22Rv1 (cell line): ENCODE data around the gene HID1.
A peak's percentile ranks its signal among the peaks of the same experiment; 100 is the strongest.

ENCODE experiments used
- H3K27ac ChIP-seq: fragments of 450-650 bp; 2 replicates; pipeline ENCODE4 v1.5.1; 2017
- ZFX ChIP-seq: fragments of 450-650 bp; IDR thresholded peaks from 2 replicates; pipeline ENCODE4 v1.6.1; 2017; ENCODE audit warnings: antibody characterized with exemption, borderline replicate concordance
- TF ChIP-seq, protein P1 (sequence below): fragments of 450-650 bp; IDR thresholded peaks from 2 replicates; pipeline ENCODE4 v1.5.1; 2017; ENCODE audit warnings: mild to moderate bottlenecking

HID1 gene

GRCh38 chr17:74923538-74924249 is 48.9 kb downstream of the HID1 start:
- TF ChIP-seq, protein P1, sequence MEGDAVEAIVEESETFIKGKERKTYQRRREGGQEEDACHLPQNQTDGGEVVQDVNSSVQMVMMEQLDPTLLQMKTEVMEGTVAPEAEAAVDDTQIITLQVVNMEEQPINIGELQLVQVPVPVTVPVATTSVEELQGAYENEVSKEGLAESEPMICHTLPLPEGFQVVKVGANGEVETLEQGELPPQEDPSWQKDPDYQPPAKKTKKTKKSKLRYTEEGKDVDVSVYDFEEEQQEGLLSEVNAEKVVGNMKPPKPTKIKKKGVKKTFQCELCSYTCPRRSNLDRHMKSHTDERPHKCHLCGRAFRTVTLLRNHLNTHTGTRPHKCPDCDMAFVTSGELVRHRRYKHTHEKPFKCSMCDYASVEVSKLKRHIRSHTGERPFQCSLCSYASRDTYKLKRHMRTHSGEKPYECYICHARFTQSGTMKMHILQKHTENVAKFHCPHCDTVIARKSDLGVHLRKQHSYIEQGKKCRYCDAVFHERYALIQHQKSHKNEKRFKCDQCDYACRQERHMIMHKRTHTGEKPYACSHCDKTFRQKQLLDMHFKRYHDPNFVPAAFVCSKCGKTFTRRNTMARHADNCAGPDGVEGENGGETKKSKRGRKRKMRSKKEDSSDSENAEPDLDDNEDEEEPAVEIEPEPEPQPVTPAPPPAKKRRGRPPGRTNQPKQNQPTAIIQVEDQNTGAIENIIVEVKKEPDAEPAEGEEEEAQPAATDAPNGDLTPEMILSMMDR: peak; percentile 96
- no peak for TF ChIP-seq ZFX
- no peak overlapping the region for H3K27ac ChIP-seq

DNA sequence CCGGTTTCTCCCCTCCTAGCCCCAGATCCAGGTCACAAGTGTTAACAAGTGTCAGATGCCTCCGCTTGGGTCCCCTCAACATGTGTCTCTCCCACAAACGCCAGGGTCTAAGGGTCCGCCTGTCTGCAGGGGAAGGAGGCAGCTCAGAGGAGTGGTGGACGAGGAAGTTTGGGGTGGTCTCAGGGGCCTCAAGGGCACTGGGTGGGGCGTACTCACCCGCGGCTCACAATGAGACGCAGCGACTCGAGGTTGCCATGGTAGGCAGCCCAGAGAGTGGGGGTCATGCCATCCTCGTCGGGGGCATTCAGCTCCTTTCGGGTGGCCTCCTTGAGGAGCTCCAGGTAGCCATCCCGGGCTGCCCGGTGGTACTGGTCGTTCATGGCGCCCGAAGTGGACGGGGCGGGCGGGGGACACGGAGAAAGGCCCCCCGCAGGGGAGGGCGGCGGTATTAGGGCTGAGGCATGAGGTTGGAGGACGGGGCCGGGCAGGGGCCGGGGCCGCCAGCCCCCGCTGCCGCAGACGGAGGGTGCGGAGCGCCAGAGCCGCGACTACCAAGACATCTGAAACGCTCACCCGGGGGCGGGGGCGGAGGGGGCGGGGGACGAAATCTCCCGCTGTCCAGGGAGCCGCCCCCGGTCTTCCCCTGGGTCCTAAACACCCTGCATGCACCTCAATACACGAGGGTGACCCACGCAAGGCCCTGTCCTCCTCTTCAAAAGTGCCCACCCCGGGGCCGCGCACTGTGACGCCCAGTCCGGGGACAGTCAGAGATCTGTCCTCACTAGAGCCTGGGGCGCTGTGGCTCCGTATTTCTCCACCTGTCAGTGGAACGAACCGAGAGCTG is 49.6 kb downstream of the HID1 start, which contains the start of gene USH1G:
Gene USH1G, minus strand, starts transcription at position 562 of the 844 bp plus-strand sequence. Its CDS starts 182 bp downstream, at position 380.
- TF ChIP-seq, protein P1: no peak
- no peak for TF ChIP-seq ZFX
- H3K27ac ChIP-seq: no peak within 1 kb of the TSS

- TF ChIP-seq, protein P1: no peak
- no peak for TF ChIP-seq ZFX
- H3K27ac ChIP-seq: no peak overlapping the region
Measured at GRCh38 chr17:74922172-74922571, 50.4 kb downstream of the HID1 start.

GRCh38 chr17:74921769-74922168 is 50.8 kb downstream of the HID1 start:
- no peak for TF ChIP-seq ZFX
- TF ChIP-seq, protein P1: no peak
- H3K27ac ChIP-seq: no peak overlapping the region

- no peak overlapping the region for H3K27ac ChIP-seq
- TF ChIP-seq, protein P1: no peak
- no peak for TF ChIP-seq ZFX
Measured at GRCh38 chr17:74921026-74921681, 51.4 kb downstream of the HID1 start.

DNA sequence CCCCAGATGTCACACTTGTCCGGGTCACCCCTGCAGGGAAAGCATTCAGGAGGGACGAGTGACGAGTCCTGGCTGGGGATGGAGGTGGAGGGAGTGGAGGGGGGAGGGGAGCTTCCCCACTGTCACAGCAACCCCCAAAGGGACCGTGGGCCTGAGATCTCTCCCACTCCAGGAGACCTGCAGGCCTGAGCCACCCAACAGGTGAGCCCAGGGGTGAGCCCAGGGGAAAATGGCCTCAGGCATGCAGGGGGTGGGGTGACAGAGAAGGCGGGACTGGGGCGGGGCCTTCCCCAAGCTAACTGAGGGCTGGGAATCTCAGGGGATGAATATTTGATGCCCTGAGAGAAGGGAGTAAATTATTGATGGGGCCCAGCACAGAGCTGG is 51.9 kb downstream of the HID1 start:
- no peak overlapping the region for H3K27ac ChIP-seq
- TF ChIP-seq, protein P1: no peak
- no peak for TF ChIP-seq ZFX

GRCh38 chr17:74920306-74920620 is 52.3 kb downstream of the HID1 start:
- H3K27ac ChIP-seq: no peak overlapping the region
- no peak for TF ChIP-seq ZFX
- TF ChIP-seq, protein P1: no peak
